ENCODE data around the gene BLCAP.
"Not testable (repeated sequence)": the region's sequence is repeated elsewhere in the genome, so short reads cannot be mapped to it uniquely, and the experiment has no call there.

Gene BLCAP

GRCh38 chr20:37552415-37552814 lies 24.7 kb upstream of the BLCAP start:
- TF ChIP-seq CTCF (conservative IDR thresholded peaks at IDR 0.05; ENCODE audit: low read depth, low read length): no peak
- H3K4me3 ChIP-seq (ENCODE audit: low read length): no peak overlapping the region
- DNase-seq (ENCODE audit: low read depth): no peak

- not testable (repeated sequence) for DNase-seq (ENCODE audit: low read depth); H3K4me3 ChIP-seq (ENCODE audit: low read length)
Measured at GRCh38 chr20:37551660-37552059, 24.0 kb upstream of the BLCAP start.

GRCh38 chr20:37550101-37550920 lies 22.6 kb upstream of the BLCAP start:
- not testable (repeated sequence) for H3K4me3 ChIP-seq (ENCODE audit: low read length); DNase-seq (ENCODE audit: low read depth)

GRCh38 chr20:37547912-37548311 lies 20.2 kb upstream of the BLCAP start:
- no peak overlapping the region for H3K4me3 ChIP-seq (ENCODE audit: low read length)
- no peak for TF ChIP-seq CTCF (conservative IDR thresholded peaks at IDR 0.05; ENCODE audit: low read depth, low read length)
- no peak for DNase-seq (ENCODE audit: low read depth)

- H3K4me3 ChIP-seq (ENCODE audit: low read length): no peak overlapping the region
- TF ChIP-seq CTCF (conservative IDR thresholded peaks at IDR 0.05; ENCODE audit: low read depth, low read length): no peak
- no peak for DNase-seq (ENCODE audit: low read depth)
Measured at GRCh38 chr20:37545516-37545915, 17.8 kb upstream of the BLCAP start.

GRCh38 chr20:37544386-37544785 lies 16.7 kb upstream of the BLCAP start:
- TF ChIP-seq CTCF (conservative IDR thresholded peaks at IDR 0.05; ENCODE audit: low read depth, low read length): no peak
- H3K4me3 ChIP-seq (ENCODE audit: low read length): no peak overlapping the region
- DNase-seq (ENCODE audit: low read depth): no peak

- peak; percentile 71 for TF ChIP-seq CTCF (conservative IDR thresholded peaks at IDR 0.05; ENCODE audit: low read depth, low read length)
- H3K4me3 ChIP-seq (ENCODE audit: low read length): no peak overlapping the region
- DNase-seq (ENCODE audit: low read depth): no peak
Measured at GRCh38 chr20:37543828-37544227, 16.2 kb upstream of the BLCAP start.

GRCh38 chr20:37542281-37542680 lies 14.6 kb upstream of the BLCAP start:
- DNase-seq (ENCODE audit: low read depth): no peak
- no peak for TF ChIP-seq CTCF (conservative IDR thresholded peaks at IDR 0.05; ENCODE audit: low read depth, low read length)
- H3K4me3 ChIP-seq (ENCODE audit: low read length): no peak overlapping the region

Data from retinal pigment epithelial cell (primary cell).